Stimulated activated CD8-positive, alpha-beta memory T cell treated with anti-CD3 and anti-CD28 coated beads, Interleukin-12 subunit alpha, Interleukin-12 subunit beta, amount 100 ng/mL, for 24 hours (primary cell): ENCODE measurements around the gene COL15A1.
"Not testable (repeated sequence)": the region's sequence is repeated elsewhere in the genome, so short reads cannot be mapped to it uniquely, and the experiment has no call there.

Experiments
- DNase-seq: peaks from one replicate; pipeline ENCODE4 v3.0.0-alpha.2; 2020; ENCODE audit errors: extremely low read depth

Gene COL15A1

GRCh38 chr9:99079542-99079941 is 135.8 kb downstream of the COL15A1 start:
- no peak for DNase-seq

GRCh38 chr9:99083051-99083450 is 139.3 kb downstream of the COL15A1 start:
- no peak for DNase-seq

GRCh38 chr9:99085949-99086948 is 142.5 kb downstream of the COL15A1 start:
- DNase-seq: no peak

GRCh38 chr9:99087462-99087861 is 143.8 kb downstream of the COL15A1 start:
- no peak for DNase-seq

- DNase-seq: no peak
Measured at GRCh38 chr9:99090336-99091130, 146.8 kb downstream of the COL15A1 start.

- DNase-seq: no peak
Measured at GRCh38 chr9:99092643-99093491, 149.2 kb downstream of the COL15A1 start.

- no peak for DNase-seq
Measured at GRCh38 chr9:99093492-99093791, 149.7 kb downstream of the COL15A1 start.

- DNase-seq: no peak
Measured at GRCh38 chr9:99095565-99095964, 151.9 kb downstream of the COL15A1 start.

GRCh38 chr9:99096409-99096808 is 152.7 kb downstream of the COL15A1 start:
- DNase-seq: no peak

GRCh38 chr9:99099806-99100585 is 156.3 kb downstream of the COL15A1 start:
- not testable (repeated sequence) for DNase-seq

- DNase-seq: no peak
Measured at GRCh38 chr9:99101271-99101670, 157.6 kb downstream of the COL15A1 start.

GRCh38 chr9:99101812-99102211 is 158.1 kb downstream of the COL15A1 start:
- DNase-seq: no peak

- DNase-seq: no peak
Measured at GRCh38 chr9:99103054-99103895, 159.6 kb downstream of the COL15A1 start.

GRCh38 chr9:99103901-99104458 is 160.3 kb downstream of the COL15A1 start:
- no peak for DNase-seq

GRCh38 chr9:99104459-99105151 is 160.9 kb downstream of the COL15A1 start, which contains the start of gene TGFBR1:
TGFBR1 (plus strand) TSS chr9:99105113; CDS start chr9:99105206, 93 bp downstream.
- peak; percentile 83 for DNase-seq

GRCh38 chr9:99105152-99106043 is 161.7 kb downstream of the COL15A1 start:
- DNase-seq: no peak

- DNase-seq: no peak
Measured at GRCh38 chr9:99106044-99106375, 162.3 kb downstream of the COL15A1 start.

GRCh38 chr9:99107421-99107820 is 163.7 kb downstream of the COL15A1 start:
- DNase-seq: no peak
